H9 (cell line): ENCODE data around the gene MRPS35. TPM values are rescaled to one million over a fixed set of nuclear protein-coding genes. Genes with fewer than 3 reads are reported as not detected.

Experiments used
- DNase-seq: peaks from one replicate; pipeline ENCODE4 v3.0.0-alpha.2; 2017
- H2AFZ ChIP-seq: one replicate; pipeline ENCODE4 v1.6.1; 2013; ENCODE audit warnings: mild to moderate bottlenecking, low read length, control low read depth, moderate library complexity
- H2AK5ac ChIP-seq: 2 replicates; pipeline ENCODE4 v1.6.1; 2013; ENCODE audit warnings: low read length, control low read depth, mixed read lengths; ENCODE audit not compliant: insufficient read length
- H2BK120ac ChIP-seq: one replicate; pipeline ENCODE4 v1.6.1; 2013; ENCODE audit warnings: low read depth, mild to moderate bottlenecking, low read length, control low read depth, inconsistent platforms; ENCODE audit not compliant: poor library complexity, severe bottlenecking
- H2BK12ac ChIP-seq: 2 replicates; pipeline ENCODE4 v1.6.1; 2013; ENCODE audit warnings: low read length, control low read depth, mixed read lengths, low read depth; ENCODE audit not compliant: insufficient read length
- H2BK15ac ChIP-seq: 2 replicates; pipeline ENCODE4 v1.6.1; 2013; ENCODE audit warnings: low read depth, low read length, control low read depth
- H2BK20ac ChIP-seq: one replicate; pipeline ENCODE4 v1.6.1; 2013; ENCODE audit warnings: low read depth, mild to moderate bottlenecking, low read length, control low read depth, inconsistent platforms; ENCODE audit not compliant: poor library complexity, severe bottlenecking
- H2BK5ac ChIP-seq: 2 replicates; pipeline ENCODE4 v1.6.1; 2013; ENCODE audit warnings: low read length, control low read depth, mixed read lengths; ENCODE audit not compliant: insufficient read length
- H3K14ac ChIP-seq: 2 replicates; pipeline ENCODE4 v1.6.1; 2013; ENCODE audit warnings: low read length, control low read depth; ENCODE audit not compliant: insufficient read depth
- H3K18ac ChIP-seq: 2 replicates; pipeline ENCODE4 v1.6.1; 2013; ENCODE audit warnings: low read depth, mild to moderate bottlenecking, mixed read lengths, low read length, control low read depth; ENCODE audit not compliant: insufficient read length
- H3K23ac ChIP-seq: 2 replicates; pipeline ENCODE4 v1.6.1; 2013; ENCODE audit warnings: low read length, control low read depth, mixed read lengths, low read depth; ENCODE audit not compliant: insufficient read length
- H3K23me2 ChIP-seq: 2 replicates; pipeline ENCODE4 v1.6.1; 2013; ENCODE audit warnings: low read depth, mild to moderate bottlenecking, mixed read lengths, low read length, control low read depth; ENCODE audit not compliant: insufficient read length, poor library complexity, severe bottlenecking
- H3K27ac ChIP-seq: 2 replicates; pipeline ENCODE4 v1.5.1; 2013; ENCODE audit warnings: low read length, control low read depth, mixed read lengths, low read depth; ENCODE audit not compliant: insufficient read length
- H3K27me3 ChIP-seq: 2 replicates; pipeline ENCODE4 v1.6.1; 2013; ENCODE audit warnings: low read length, control low read depth, inconsistent platforms; ENCODE audit not compliant: insufficient read depth
- H3K4ac ChIP-seq: 2 replicates; pipeline ENCODE4 v1.6.1; 2013; ENCODE audit warnings: low read depth, mild to moderate bottlenecking, control low read depth, inconsistent platforms, low read length, moderate library complexity
- H3K4me1 ChIP-seq: 2 replicates; pipeline ENCODE4 v1.6.1; 2013; ENCODE audit warnings: low read length, control low read depth, inconsistent platforms; ENCODE audit not compliant: insufficient read depth
- H3K4me2 ChIP-seq: 2 replicates; pipeline ENCODE4 v1.6.1; 2013; ENCODE audit warnings: low read length, control low read depth, mixed read lengths; ENCODE audit not compliant: insufficient read length, insufficient read depth
- H3K56ac ChIP-seq: 2 replicates; pipeline ENCODE4 v1.6.1; 2013; ENCODE audit warnings: low read depth, mild to moderate bottlenecking, mixed read lengths, low read length, control low read depth; ENCODE audit not compliant: insufficient read length
- H3K79me1 ChIP-seq: 2 replicates; pipeline ENCODE4 v1.6.1; 2013; ENCODE audit warnings: low read depth, mild to moderate bottlenecking, moderate library complexity, low read length, control low read depth, inconsistent platforms; ENCODE audit not compliant: insufficient read depth, poor library complexity, severe bottlenecking
- H3K79me2 ChIP-seq: 2 replicates; pipeline ENCODE4 v1.6.1; 2013; ENCODE audit warnings: low read length, control low read depth, inconsistent platforms; ENCODE audit not compliant: insufficient read depth
- H3K9ac ChIP-seq: 2 replicates; pipeline ENCODE4 v1.6.1; 2013; ENCODE audit warnings: low read length, control low read depth, mixed read lengths; ENCODE audit not compliant: insufficient read length; ENCODE audit errors: extremely low read depth
- H3K9me3 ChIP-seq: one replicate; pipeline ENCODE4 v1.6.1; 2013; ENCODE audit warnings: low read depth, low read length, inconsistent platforms; ENCODE audit not compliant: control insufficient read depth
- H3T11ph ChIP-seq: one replicate; pipeline ENCODE4 v1.6.1; 2013; ENCODE audit warnings: mild to moderate bottlenecking, low read length, control low read depth, inconsistent platforms
- H4K20me1 ChIP-seq: one replicate; pipeline ENCODE4 v1.6.1; 2013; ENCODE audit not compliant: control insufficient read depth, insufficient read length, insufficient read depth
- H4K5ac ChIP-seq: 2 replicates; pipeline ENCODE4 v1.6.1; 2013; ENCODE audit warnings: low read depth, mild to moderate bottlenecking, mixed read lengths, low read length, control low read depth; ENCODE audit not compliant: insufficient read length
- H4K8ac ChIP-seq: replicated peaks from 2 replicates; pipeline ENCODE4 v1.6.1; 2013; ENCODE audit warnings: low read length, control low read depth, mixed read lengths, low read depth; ENCODE audit not compliant: insufficient read length
- H4K91ac ChIP-seq: 2 replicates; pipeline ENCODE4 v1.6.1; 2013; ENCODE audit warnings: low read depth, mild to moderate bottlenecking, moderate library complexity, mixed read lengths, low read length, control low read depth; ENCODE audit not compliant: insufficient read length
- H3K27ac Mint-ChIP-seq, 3 experiments: 2 replicates in 2 of 3; 3 replicates in 1 of 3; pipeline ENCODE4 v1.8.0; 2020 to 2021; ENCODE audit warnings: mixed read lengths in 3 of 3, mild to moderate bottlenecking in 1 of 3, moderate library complexity in 1 of 3
- H3K27me3 Mint-ChIP-seq: 2 replicates; pipeline ENCODE4 v1.8.0; 2021; ENCODE audit warnings: low read depth, mild to moderate bottlenecking, moderate library complexity, mixed read lengths
- H3K36me3 Mint-ChIP-seq, 3 experiments: 2 replicates in 2 of 3; 3 replicates in 1 of 3; pipeline ENCODE4 v1.8.0; 2020 to 2021; ENCODE audit warnings: low read depth in 3 of 3, mixed read lengths in 3 of 3; ENCODE audit not compliant: insufficient read depth in 1 of 3
- H3K4me1 Mint-ChIP-seq, 2 experiments: 2 replicates each; pipeline ENCODE4 v1.8.0; 2020; ENCODE audit warnings: mixed read lengths in 2 of 2
- H3K4me3 Mint-ChIP-seq, 2 experiments: 2 replicates in 1 of 2; 3 replicates in 1 of 2; pipeline ENCODE4 v1.8.0; 2020 to 2021; ENCODE audit warnings: mild to moderate bottlenecking in 2 of 2, mixed read lengths in 2 of 2, moderate library complexity in 1 of 2
- H3K9me3 Mint-ChIP-seq, 2 experiments: 2 replicates in 1 of 2; 3 replicates in 1 of 2; pipeline ENCODE4 v1.8.0; 2020; ENCODE audit warnings: mild to moderate bottlenecking in 2 of 2, mixed read lengths in 2 of 2, moderate library complexity in 1 of 2
- WGBS: extraction: QIAGEN DNeasy Blood & Tissue Kit; methylation state at CpG from one replicate; pipeline ENCODE4 v1.1.7; 2013; ENCODE audit warnings: missing lambda C conversion rate, low lambda C conversion rate, mixed read lengths; ENCODE audit not compliant: insufficient read length; ENCODE audit errors: extremely low coverage; 5-methylcytosine and 5-hydroxymethylcytosine counted together
- total RNA-seq: library from RNA; stranded (reverse); gene quantifications from 2 replicates; pipeline ENCODE4 v1.2.1, GENCODE V29; 2021
- TF ChIP-seq, protein P1 (sequence below): fragments of 200-600 bp; sonication (generic); conservative IDR thresholded peaks from 3 replicates; pipeline ENCODE4 v1.8.0; 2021; ENCODE audit warnings: antibody characterized with exemption, mild to moderate bottlenecking

MRPS35 gene
- total RNA-seq, 1 experiment from 2014 or later = 45.4 TPM

DNA sequence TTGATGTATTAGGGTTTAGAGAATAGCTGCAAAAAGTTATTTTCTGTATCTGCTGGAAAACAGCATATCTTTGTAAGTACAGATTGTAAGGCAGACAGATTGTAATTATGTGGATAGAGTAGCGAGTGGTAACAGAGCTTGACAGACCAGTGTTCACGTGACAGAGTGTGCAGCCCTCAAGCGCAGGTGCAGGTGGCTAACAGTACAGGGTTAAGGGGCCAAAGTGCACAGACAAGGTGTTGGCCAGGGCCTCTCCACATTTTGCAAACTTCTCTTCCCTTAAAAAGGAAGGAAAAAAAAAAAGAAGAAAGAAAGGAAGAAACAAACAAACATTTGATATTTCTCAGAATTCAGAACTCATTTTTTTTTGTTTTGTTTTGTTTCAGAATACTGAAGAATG lies 44.2 kb downstream of the MRPS35 start:
- H4K20me1 ChIP-seq = no peaks in the 10 kb centered on the region
- H3K4ac ChIP-seq = no peak overlapping the region
- H3K79me1 ChIP-seq = no peaks in the 10 kb centered on the region
- no CpG with 5 or more reads among the region's 3 CpGs for WGBS
- H2AFZ ChIP-seq = no peak overlapping the region
- DNase-seq = no peak
- H3K4me1 Mint-ChIP-seq = no peaks in the 10 kb centered on the region
- no peak overlapping the region for H2BK15ac ChIP-seq
- no peak overlapping the region for H3K23ac ChIP-seq
- H3K36me3 Mint-ChIP-seq = peaks cover 4 to 24% (median 20%) of the 10 kb centered on the region in 3 experiments; a peak in 5 of 7 replicates
- no peak overlapping the region for H3K56ac ChIP-seq
- H4K8ac ChIP-seq = no peak overlapping the region
- H3K14ac ChIP-seq = no peak overlapping the region
- no peak overlapping the region for H2BK120ac ChIP-seq
- no peak overlapping the region for H3K27ac ChIP-seq
- H3K9ac ChIP-seq = no peak overlapping the region
- no peak overlapping the region for H2AK5ac ChIP-seq
- H2BK5ac ChIP-seq = no peak overlapping the region
- H3K4me3 Mint-ChIP-seq = no peak overlapping the region
- H3K79me2 ChIP-seq = no peaks in the 10 kb centered on the region
- H3K27me3 ChIP-seq = no peaks in the 10 kb centered on the region
- no peak overlapping the region for H4K91ac ChIP-seq
- H3K27ac Mint-ChIP-seq = no peak overlapping the region
- TF ChIP-seq, protein P1, sequence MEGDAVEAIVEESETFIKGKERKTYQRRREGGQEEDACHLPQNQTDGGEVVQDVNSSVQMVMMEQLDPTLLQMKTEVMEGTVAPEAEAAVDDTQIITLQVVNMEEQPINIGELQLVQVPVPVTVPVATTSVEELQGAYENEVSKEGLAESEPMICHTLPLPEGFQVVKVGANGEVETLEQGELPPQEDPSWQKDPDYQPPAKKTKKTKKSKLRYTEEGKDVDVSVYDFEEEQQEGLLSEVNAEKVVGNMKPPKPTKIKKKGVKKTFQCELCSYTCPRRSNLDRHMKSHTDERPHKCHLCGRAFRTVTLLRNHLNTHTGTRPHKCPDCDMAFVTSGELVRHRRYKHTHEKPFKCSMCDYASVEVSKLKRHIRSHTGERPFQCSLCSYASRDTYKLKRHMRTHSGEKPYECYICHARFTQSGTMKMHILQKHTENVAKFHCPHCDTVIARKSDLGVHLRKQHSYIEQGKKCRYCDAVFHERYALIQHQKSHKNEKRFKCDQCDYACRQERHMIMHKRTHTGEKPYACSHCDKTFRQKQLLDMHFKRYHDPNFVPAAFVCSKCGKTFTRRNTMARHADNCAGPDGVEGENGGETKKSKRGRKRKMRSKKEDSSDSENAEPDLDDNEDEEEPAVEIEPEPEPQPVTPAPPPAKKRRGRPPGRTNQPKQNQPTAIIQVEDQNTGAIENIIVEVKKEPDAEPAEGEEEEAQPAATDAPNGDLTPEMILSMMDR = no peak
- no peak overlapping the region for H3K18ac ChIP-seq
- no peaks in the 10 kb centered on the region for H3K9me3 Mint-ChIP-seq
- H3K9me3 ChIP-seq = no peaks in the 10 kb centered on the region
- no peaks in the 10 kb centered on the region for H3K23me2 ChIP-seq
- H4K5ac ChIP-seq = no peak overlapping the region
- no peaks in the 10 kb centered on the region for H3K4me1 ChIP-seq
- no peak overlapping the region for H2BK20ac ChIP-seq
- no peak overlapping the region for H3T11ph ChIP-seq
- no peak overlapping the region for H3K4me2 ChIP-seq
- H3K27me3 Mint-ChIP-seq = no peaks in the 10 kb centered on the region
- no peak overlapping the region for H2BK12ac ChIP-seq
